ENCODE results near the gene MS4A6E.

MS4A6E gene

GRCh38 chr11:60367009-60367408 is 40.0 kb downstream of the MS4A6E start:
- TF ChIP-seq CTCF (IDR thresholded peaks at IDR 0.05; ENCODE audit: low read depth, low read length): no peak
- DNase-seq (ENCODE audit: extremely low read depth, low read depth): no peak

DNA sequence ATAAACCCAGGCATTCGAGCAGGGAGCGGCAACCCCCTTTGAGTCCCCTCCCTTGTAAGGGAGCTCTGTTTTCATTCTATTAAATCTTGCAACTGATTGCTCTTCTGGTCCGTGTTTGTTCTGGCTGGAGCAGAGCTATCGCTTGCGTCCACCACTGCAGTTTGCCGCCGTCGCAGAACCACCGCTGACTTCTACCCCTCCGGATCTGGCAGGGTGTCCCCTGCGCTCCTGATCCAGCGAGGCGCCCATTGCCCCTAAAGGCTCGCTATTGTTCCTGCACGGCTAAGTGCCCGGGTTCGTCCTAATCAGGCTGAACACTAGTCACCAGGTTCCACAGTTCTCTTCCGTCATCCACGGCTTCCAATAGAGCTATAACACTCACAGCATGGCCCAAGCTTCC is 40.8 kb downstream of the MS4A6E start:
- DNase-seq (ENCODE audit: extremely low read depth, low read depth): no peak
- TF ChIP-seq CTCF (IDR thresholded peaks at IDR 0.05; ENCODE audit: low read depth, low read length): no peak

GRCh38 chr11:60370252-60370810 is 43.3 kb downstream of the MS4A6E start:
- TF ChIP-seq CTCF (IDR thresholded peaks at IDR 0.05; ENCODE audit: low read depth, low read length): no peak
- DNase-seq (ENCODE audit: extremely low read depth, low read depth): no peak

DNA sequence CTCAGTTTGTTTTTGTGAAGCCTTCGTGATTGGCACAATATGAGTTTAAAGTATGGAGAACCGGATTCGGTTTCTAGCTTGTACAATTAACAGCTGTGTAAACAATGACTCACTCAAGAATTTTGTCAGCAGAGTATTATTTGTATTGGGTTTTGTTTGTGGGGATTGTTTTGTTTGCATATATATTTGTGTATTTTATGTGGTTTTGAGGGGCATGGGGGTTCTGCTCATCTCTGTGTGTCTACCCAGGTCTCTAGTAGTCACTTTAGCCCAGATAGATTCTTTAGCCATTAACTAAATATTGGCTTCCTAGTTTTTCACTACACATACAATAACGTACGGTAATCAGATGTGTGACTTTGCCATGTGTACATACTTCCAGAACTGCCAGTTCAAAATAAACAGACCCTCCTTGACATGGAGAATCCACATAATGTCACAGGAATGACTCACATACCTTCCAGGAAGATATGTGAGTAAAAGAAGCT is 43.8 kb downstream of the MS4A6E start:
- no peak for TF ChIP-seq CTCF (IDR thresholded peaks at IDR 0.05; ENCODE audit: low read depth, low read length)
- DNase-seq (ENCODE audit: extremely low read depth, low read depth): no peak

DNA sequence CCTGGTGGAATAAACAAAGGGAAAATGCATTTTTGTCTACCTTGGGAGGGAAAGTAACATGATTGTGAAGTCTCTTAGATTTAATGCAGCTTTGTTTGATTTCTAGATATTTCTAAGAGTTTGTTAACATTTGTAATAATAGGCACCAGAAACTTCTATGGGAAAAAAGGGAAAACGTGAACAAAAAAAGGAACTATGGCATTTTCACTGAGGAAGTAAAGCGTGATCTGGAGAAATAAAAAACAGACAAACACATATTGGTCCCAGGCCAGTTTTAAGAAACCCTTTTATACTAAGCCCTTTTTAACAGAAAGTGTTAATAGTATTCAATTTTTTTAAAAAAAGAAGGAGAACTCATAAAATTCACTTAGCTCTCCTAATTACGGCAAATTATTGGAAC is 44.3 kb downstream of the MS4A6E start:
- DNase-seq (ENCODE audit: extremely low read depth, low read depth): no peak
- TF ChIP-seq CTCF (IDR thresholded peaks at IDR 0.05; ENCODE audit: low read depth, low read length): no peak

DNA sequence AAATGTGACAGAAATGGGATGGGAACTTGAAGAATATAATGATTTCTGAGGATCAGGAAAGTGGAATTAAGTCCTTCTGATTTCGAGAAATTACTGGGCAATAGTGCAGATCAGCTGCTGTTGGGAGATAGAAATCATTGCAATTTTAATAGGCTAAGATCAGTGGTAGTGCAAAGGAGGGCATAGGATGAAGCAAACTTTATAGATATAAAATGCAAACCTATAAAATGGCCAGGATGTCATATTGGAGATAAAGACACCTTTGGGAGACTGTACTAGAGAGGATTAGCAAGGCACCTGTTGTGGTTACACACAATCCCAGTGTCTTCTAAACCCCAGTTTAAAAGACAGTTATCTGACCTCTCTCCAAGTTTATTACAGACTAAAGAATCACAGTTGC is 44.8 kb downstream of the MS4A6E start:
- DNase-seq (ENCODE audit: extremely low read depth, low read depth): no peak
- no peak for TF ChIP-seq CTCF (IDR thresholded peaks at IDR 0.05; ENCODE audit: low read depth, low read length)

DNA sequence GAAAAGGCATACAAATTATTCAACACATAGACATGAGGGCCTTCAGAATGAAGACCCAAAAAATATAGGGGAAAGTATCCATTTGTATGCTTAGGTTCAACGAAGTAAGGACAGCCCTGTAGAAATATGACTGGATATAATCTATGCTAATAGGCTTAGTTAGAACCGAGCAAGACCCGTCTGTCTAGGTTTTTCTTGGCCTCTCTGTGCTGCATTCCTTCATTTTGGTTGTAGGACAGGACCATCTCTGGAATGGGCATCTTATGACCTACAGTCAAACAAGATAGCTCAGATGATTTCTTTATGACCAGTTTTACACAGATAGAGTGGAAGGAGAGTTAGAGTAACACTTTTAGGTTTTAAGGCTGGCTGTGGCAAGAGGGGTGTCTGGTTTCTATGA is 45.7 kb downstream of the MS4A6E start:
- TF ChIP-seq CTCF (IDR thresholded peaks at IDR 0.05; ENCODE audit: low read depth, low read length): no peak
- no peak for DNase-seq (ENCODE audit: extremely low read depth, low read depth)

All from AG09319 (cell line).